MCF 10A (cell line): ENCODE data around the gene MAP3K4. TPM values are rescaled to one million over a fixed set of nuclear protein-coding genes. Genes with fewer than 3 reads are reported as not detected.

Source experiments
- BruUV-seq: library from RNA; stranded (reverse); fragments of 400-500 nt; replicated peaks from 2 replicates; lab custom pipeline; 2021; lab: Mats Ljungman, UMichigan
- CTCF ChIA-PET: fragments of 300-600 bp; sonication (Branson Sonifier 250); formaldehyde crosslinking; extraction: SDS; loops from one replicate; lab custom pipeline; 2021; ENCODE audit warnings: antibody characterized with exemption, inconsistent platforms; lab: Yijun Ruan, JAX
- POLR2A ChIA-PET: fragments of 300-600, 350-650 bp; sonication (Branson Sonifier 250); formaldehyde crosslinking; extraction: SDS; loops from one replicate; lab custom pipeline; 2020; ENCODE audit warnings: antibody characterized with exemption, inconsistent platforms; lab: Yijun Ruan, JAX
- DNase-seq: peaks from one replicate; pipeline ENCODE4 v3.0.0-alpha.2; 2018; ENCODE audit not compliant: unreplicated experiment
- H3K27ac Mint-ChIP-seq: one replicate; pipeline ENCODE4 v1.8.0; 2022; ENCODE audit warnings: mild to moderate bottlenecking, low read depth, mixed read lengths; ENCODE audit not compliant: unreplicated experiment
- H3K27me3 Mint-ChIP-seq: one replicate; pipeline ENCODE4 v1.8.0; 2022; ENCODE audit warnings: mixed read lengths; ENCODE audit not compliant: insufficient read depth, unreplicated experiment
- H3K36me3 Mint-ChIP-seq: one replicate; pipeline ENCODE4 v1.8.0; 2022; ENCODE audit warnings: mild to moderate bottlenecking, moderate library complexity, mixed read lengths; ENCODE audit not compliant: insufficient read depth, unreplicated experiment
- H3K4me1 Mint-ChIP-seq: one replicate; pipeline ENCODE4 v1.8.0; 2022; ENCODE audit warnings: mixed read lengths; ENCODE audit not compliant: insufficient read depth, unreplicated experiment
- H3K4me3 Mint-ChIP-seq: one replicate; pipeline ENCODE4 v1.8.0; 2022; ENCODE audit warnings: mild to moderate bottlenecking, moderate library complexity, mixed read lengths; ENCODE audit not compliant: unreplicated experiment
- H3K9me3 Mint-ChIP-seq: one replicate; pipeline ENCODE4 v1.8.0; 2022; ENCODE audit warnings: mixed read lengths; ENCODE audit not compliant: unreplicated experiment
- CTCF ChIP-seq: fragments of 200-600 bp; IDR thresholded peaks from one replicate; pipeline ENCODE4 v1.8.0; 2022; ENCODE audit warnings: antibody characterized with exemption, mild to moderate bottlenecking; ENCODE audit not compliant: unreplicated experiment
- intact Hi-C: fragments of 100-400 bp; cut with micrococcal nuclease; formaldehyde crosslinking; loops from 2 replicates; pipeline ENCODE4 v1.14.1; 2022
- total RNA-seq: library from RNA; stranded (reverse); gene quantifications from 2 replicates; pipeline ENCODE4 v1.2.3, GENCODE V29; 2022

Gene MAP3K4
- total RNA-seq, 1 experiment from 2014 or later = 38.7 TPM

- Mint-ChIP-seq H3K4me3 (no peak overlapping the region), H3K36me3 (peaks cover 7% of the 10 kb centered on the region), H3K9me3 (no peaks in the 10 kb centered on the region), H3K27ac (no peak overlapping the region), H3K4me1 (peaks cover 6% of the 10 kb centered on the region), H3K27me3 (no peaks in the 10 kb centered on the region)
- BruUV-seq = no TSS peak
- DNase-seq = no peak
- no peak for TF ChIP-seq CTCF
- intact Hi-C loops = no loop called here
- POLR2A ChIA-PET = interaction anchor here (0.7 kb wide), 1 partner anchor 21 kb away, joined by 3 read pairs; no protein-coding TSS in a partner anchor
- CTCF ChIA-PET = interaction anchor here (1.0 kb wide), 1 partner anchor 14 kb away, joined by 3 read pairs; no protein-coding TSS in a partner anchor
Observed at GRCh38 chr6:161163466-161164181, 172.1 kb downstream of the MAP3K4 start.

DNA sequence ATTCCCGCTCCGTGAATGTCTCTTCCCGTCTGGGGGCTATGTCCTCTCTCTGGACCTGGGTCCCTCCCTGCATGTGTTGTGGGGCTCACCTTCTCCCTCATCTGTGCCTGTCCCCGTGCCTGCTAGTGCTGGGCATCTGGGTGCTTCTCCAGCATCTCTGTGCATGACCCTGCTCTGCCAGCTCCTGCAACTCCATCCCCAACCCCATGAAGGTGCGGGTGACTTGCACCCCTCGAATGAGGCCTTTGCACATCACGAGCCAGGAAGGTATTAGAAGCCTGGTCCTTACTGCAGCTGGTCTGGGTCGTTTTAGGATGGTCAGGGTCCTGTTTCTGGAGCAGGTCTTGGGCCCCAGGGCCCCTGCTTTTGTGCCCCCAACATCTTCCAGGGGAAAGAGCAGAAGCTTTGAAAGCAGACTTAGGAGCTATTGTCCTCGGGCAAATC is 172.6 kb downstream of the MAP3K4 start:
- intact Hi-C loops = no loop called here
- H3K36me3 Mint-ChIP-seq = peaks cover 7% of the 10 kb centered on the region
- TF ChIP-seq CTCF = no peak

GRCh38 chr6:161166176-161166575 is 174.6 kb downstream of the MAP3K4 start:
- POLR2A ChIA-PET = interaction anchor here (0.6 to 1.4 kb wide), 2 partner anchors 22 to 117 kb away, joined by 3 to 4 read pairs; no protein-coding TSS in a partner anchor
- H3K9me3 Mint-ChIP-seq = no peaks in the 10 kb centered on the region
- CTCF ChIA-PET = interaction anchor here (2.1 to 2.8 kb wide), 2 partner anchors 14 to 205 kb away, joined by 6 to 12 read pairs; no protein-coding TSS in a partner anchor
- TF ChIP-seq CTCF = no peak
- intact Hi-C loops = no loop called here
- H3K36me3 Mint-ChIP-seq = no peaks in the 10 kb centered on the region
- H3K27me3 Mint-ChIP-seq = no peaks in the 10 kb centered on the region
- no peak overlapping the region for H3K27ac Mint-ChIP-seq
- BruUV-seq = no TSS peak
- DNase-seq = no peak
- no peak overlapping the region for H3K4me3 Mint-ChIP-seq
- peaks cover 30% of the 10 kb centered on the region for H3K4me1 Mint-ChIP-seq

More for the DNA sequence above, 172.6 kb downstream of the MAP3K4 start:
- no peak for DNase-seq
- CTCF ChIA-PET = interaction anchor here (2.1 to 2.8 kb wide), 2 partner anchors 12 to 207 kb away, joined by 6 to 12 read pairs; no protein-coding TSS in a partner anchor
- POLR2A ChIA-PET = no interaction called here
- BruUV-seq = no TSS peak
- Mint-ChIP-seq H3K9me3 (no peaks in the 10 kb centered on the region), H3K27me3 (no peaks in the 10 kb centered on the region), H3K4me3 (no peak overlapping the region), H3K27ac (no peak overlapping the region), H3K4me1 (peaks cover 12% of the 10 kb centered on the region)

GRCh38 chr6:161166677-161167076 is 175.1 kb downstream of the MAP3K4 start:
- no peak overlapping the region for H3K27ac Mint-ChIP-seq
- POLR2A ChIA-PET = no interaction called here

More at GRCh38 chr6:161166677-161167076, 175.1 kb downstream of the MAP3K4 start:
- intact Hi-C loops = no loop called here
- no TSS peak for BruUV-seq
- CTCF ChIA-PET = interaction anchor here (2.8 kb wide), 1 partner anchor 204 kb away, joined by 12 read pairs; no protein-coding TSS in a partner anchor
- peaks cover 30% of the 10 kb centered on the region for H3K4me1 Mint-ChIP-seq
- no peaks in the 10 kb centered on the region for H3K36me3 Mint-ChIP-seq
- no peaks in the 10 kb centered on the region for H3K27me3 Mint-ChIP-seq
- TF ChIP-seq CTCF = no peak
- H3K9me3 Mint-ChIP-seq = no peaks in the 10 kb centered on the region
- no peak for DNase-seq
- no peak overlapping the region for H3K4me3 Mint-ChIP-seq
